ENCODE data around the gene GOLGA6L7. TPM values are rescaled to one million over a fixed set of nuclear protein-coding genes. Genes with fewer than 3 reads are reported as not detected.
"Not testable (repeated sequence)": the region's sequence is repeated elsewhere in the genome, so short reads cannot be mapped to it uniquely, and the experiment has no call there.

GOLGA6L7 gene
- total and polyA plus RNA-seq, 2 of the 4 experiments (the other 2 are of a cell fraction): not detected

GRCh38 chr15:28849271-28849670, 827 bp upstream of the GOLGA6L7 start:
- ATAC-seq (ENCODE audit: low read depth); H2BK20ac ChIP-seq (ENCODE audit: low read depth, low read length); H2AFZ ChIP-seq (replicated peaks; ENCODE audit: low read length, poor library complexity); in situ Hi-C loops (cut with MboI; ENCODE audit: low sequenced_read_pairs); H3K36me3 ChIP-seq (ENCODE audit: control insufficient read depth, insufficient read depth, low read length); H3K9ac ChIP-seq (ENCODE audit: low read depth, low read length); H3K79me1 ChIP-seq (ENCODE audit: low read depth in 1 of 2, low read length in 2 of 2); BruUV-seq (replicated peaks); H4K20me1 ChIP-seq (ENCODE audit: insufficient read depth, low read length); H2BK120ac ChIP-seq (ENCODE audit: low read depth, low read length); H4K8ac ChIP-seq (ENCODE audit: low read depth in 2 of 2, low read length in 2 of 2); dilution Hi-C loops (cut with HindIII; ENCODE audit: low sequenced_read_pairs, unreplicated experiment); H2BK15ac ChIP-seq (ENCODE audit: low read depth, low read length); H2AK5ac ChIP-seq (ENCODE audit: low read depth, low read length); H3K4me1 ChIP-seq (ENCODE audit: control insufficient read depth, insufficient read depth, low read length); H2BK5ac ChIP-seq (ENCODE audit: low read depth, low read length, poor library complexity, severe bottlenecking); intact Hi-C loops (cut with micrococcal nuclease); H3K27me3 ChIP-seq (ENCODE audit: control insufficient read depth, insufficient read depth, low read length); POLR2A ChIA-PET (ENCODE audit: unreplicated experiment); H3K4ac ChIP-seq (ENCODE audit: low read depth, low read length); H3K4me2 ChIP-seq (ENCODE audit: low read depth, low read length); H3K9me1 ChIP-seq (ENCODE audit: insufficient read depth, low read length); DNase-seq; H3K27ac ChIP-seq (ENCODE audit: insufficient read depth, low read length); H3K4me3 ChIP-seq (ENCODE audit: insufficient read depth, low read depth, low read length); H3K23ac ChIP-seq (ENCODE audit: low read depth, low read length); H4K91ac ChIP-seq (ENCODE audit: insufficient read depth, low read depth, low read length); H3K56ac ChIP-seq (ENCODE audit: extremely low read depth, insufficient read depth, low read length); CTCF ChIA-PET; H2AK9ac ChIP-seq (replicated peaks; ENCODE audit: low read depth, low read length, poor library complexity); H4K5ac ChIP-seq (ENCODE audit: low read depth, low read length); H3K9me3 ChIP-seq (ENCODE audit: control insufficient read depth, insufficient read depth, low read length); H3K14ac ChIP-seq (replicated peaks; ENCODE audit: low read depth, low read length); H3K18ac ChIP-seq (ENCODE audit: low read depth, low read length): not testable (repeated sequence)
- no CpG with 5 or more reads among the region's 17 CpGs for WGBS, 2 experiments (ENCODE audit: extremely low coverage in 2 of 2, insufficient read length in 1 of 2)

- POLR2A ChIA-PET (ENCODE audit: unreplicated experiment); CTCF ChIA-PET; H3K23ac ChIP-seq (ENCODE audit: low read depth, low read length); intact Hi-C loops (cut with micrococcal nuclease); H3K4me1 ChIP-seq (ENCODE audit: control insufficient read depth, insufficient read depth, low read length); H4K91ac ChIP-seq (ENCODE audit: insufficient read depth, low read depth, low read length); H2BK120ac ChIP-seq (ENCODE audit: low read depth, low read length); H4K20me1 ChIP-seq (ENCODE audit: insufficient read depth, low read length); H4K5ac ChIP-seq (ENCODE audit: low read depth, low read length); H3K9me1 ChIP-seq (ENCODE audit: insufficient read depth, low read length); H3K4ac ChIP-seq (ENCODE audit: low read depth, low read length); H2AK5ac ChIP-seq (ENCODE audit: low read depth, low read length); H3K27me3 ChIP-seq (ENCODE audit: control insufficient read depth, insufficient read depth, low read length); BruUV-seq (replicated peaks); H3K56ac ChIP-seq (ENCODE audit: extremely low read depth, insufficient read depth, low read length); H2AFZ ChIP-seq (replicated peaks; ENCODE audit: low read length, poor library complexity); H3K4me2 ChIP-seq (ENCODE audit: low read depth, low read length); H4K8ac ChIP-seq (ENCODE audit: low read depth in 2 of 2, low read length in 2 of 2); in situ Hi-C loops (cut with MboI; ENCODE audit: low sequenced_read_pairs); H2BK20ac ChIP-seq (ENCODE audit: low read depth, low read length); H3K27ac ChIP-seq (ENCODE audit: insufficient read depth, low read length); ATAC-seq (ENCODE audit: low read depth); DNase-seq; H3K36me3 ChIP-seq (ENCODE audit: control insufficient read depth, insufficient read depth, low read length); dilution Hi-C loops (cut with HindIII; ENCODE audit: low sequenced_read_pairs, unreplicated experiment); H3K79me1 ChIP-seq (ENCODE audit: low read depth in 1 of 2, low read length in 2 of 2); H2BK5ac ChIP-seq (ENCODE audit: low read depth, low read length, poor library complexity, severe bottlenecking); H2BK15ac ChIP-seq (ENCODE audit: low read depth, low read length); H3K9me3 ChIP-seq (ENCODE audit: control insufficient read depth, insufficient read depth, low read length); H3K9ac ChIP-seq (ENCODE audit: low read depth, low read length); H3K14ac ChIP-seq (replicated peaks; ENCODE audit: low read depth, low read length); H3K18ac ChIP-seq (ENCODE audit: low read depth, low read length); H3K4me3 ChIP-seq (ENCODE audit: insufficient read depth, low read depth, low read length); H2AK9ac ChIP-seq (replicated peaks; ENCODE audit: low read depth, low read length, poor library complexity): not testable (repeated sequence)
- WGBS, 2 experiments (ENCODE audit: extremely low coverage in 2 of 2, insufficient read length in 1 of 2): no CpG with 5 or more reads among the region's 9 CpGs
These were observed 485 bp downstream of the GOLGA6L7 start for GRCh38 chr15:28847959-28848358.

All from IMR-90 (cell line).